ENCODE measurements around the gene S1PR2. TPM values are rescaled to one million over a fixed set of nuclear protein-coding genes. Genes with fewer than 3 reads are reported as not detected.

The S1PR2 gene
- total and polyA plus RNA-seq, 9 of the 15 experiments (the other 6 are each of a cell fraction or from before 2014, with no cell fraction given) = 1.5 to 3.9 (median 2.0) TPM

DNA sequence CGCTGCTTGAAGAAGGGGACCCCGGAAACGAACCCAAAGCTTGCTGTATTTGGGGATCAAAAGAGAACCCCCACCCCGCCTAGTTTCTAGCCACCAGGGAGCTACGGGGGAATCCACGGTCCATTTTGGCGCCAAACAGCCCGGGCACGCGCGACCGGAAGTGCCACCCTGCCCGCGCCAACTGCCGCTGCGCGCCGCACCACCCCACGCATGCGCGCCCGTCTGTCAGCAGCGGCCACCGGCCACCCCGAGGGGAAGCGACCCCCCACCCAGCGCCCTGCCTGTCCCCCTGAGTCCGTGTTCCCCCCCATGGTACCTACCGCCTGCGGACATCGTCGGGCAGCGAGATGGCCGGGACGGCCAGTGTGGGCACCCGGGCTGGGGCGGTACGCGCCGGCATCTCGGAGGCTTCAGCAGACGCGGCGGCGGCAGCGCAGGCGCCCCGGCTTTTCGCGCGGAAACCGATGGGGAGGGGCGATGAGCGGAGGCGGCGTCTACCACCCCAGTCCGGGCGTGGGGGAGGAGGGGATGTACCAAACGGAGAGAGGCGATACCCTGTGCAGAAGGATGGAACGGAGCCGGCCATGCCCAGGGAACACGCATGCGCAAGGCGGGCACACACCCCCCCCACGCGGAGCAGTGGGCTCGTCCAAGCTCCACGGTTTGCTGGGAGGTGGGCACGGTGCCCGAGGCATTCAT, 36.5 kb downstream of the S1PR2 start, which contains the start of gene DNMT1 (continued):
- no peak for TF ChIP-seq ESRRB (CRISPR knock-in tag; IDR thresholded peaks at IDR 0.05; ENCODE audit: borderline replicate concordance)
- no peak for TF ChIP-seq CBX5 (IDR thresholded peaks at IDR 0.05; ENCODE audit: borderline replicate concordance, low read depth)
- peak; percentile 70; the same call in 1 of the 2 replicates for TF ChIP-seq GTF2E2 (tag; IDR thresholded peaks at IDR 0.05)
- TF ChIP-seq NRF1 (conservative IDR thresholded peaks at IDR 0.05 in 1 of 2, IDR thresholded peaks at IDR 0.05 in 1 of 2) = peak; percentile 97 to 98
- TF ChIP-seq ID3 (CRISPR knock-in tag; IDR thresholded peaks at IDR 0.05) = no peak
- no peak for TF ChIP-seq ID3 (tag; IDR thresholded peaks at IDR 0.05)
- TF ChIP-seq MCM7 (IDR thresholded peaks at IDR 0.05) = no peak
- TF ChIP-seq SMAD3 (CRISPR knock-in tag; conservative IDR thresholded peaks at IDR 0.05) = no peak
- no peak for TF ChIP-seq NFIX (CRISPR knock-in tag; IDR thresholded peaks at IDR 0.05; ENCODE audit: low read depth)
- TF ChIP-seq ELK1 (CRISPR knock-in tag; IDR thresholded peaks at IDR 0.05) = no peak
- TF ChIP-seq GATAD2B (IDR thresholded peaks at IDR 0.05; ENCODE audit: borderline replicate concordance) = peak; percentile 54; the same call in 1 of the 2 replicates
- no peak for TF ChIP-seq ZNF445 (CRISPR knock-in tag; IDR thresholded peaks at IDR 0.05; ENCODE audit: low read depth)
- TF ChIP-seq CSDE1 (IDR thresholded peaks at IDR 0.05) = no peak
- 0 out of 2 replicates have a peak, but pooled peaks have one; percentile 54 for TF ChIP-seq HBP1 (CRISPR knock-in tag; IDR thresholded peaks at IDR 0.05)
- TF ChIP-seq NCOA4 (IDR thresholded peaks at IDR 0.05; ENCODE audit: partially characterized antibody) = no peak
- no peak for TF ChIP-seq ZNF12 (CRISPR knock-in tag; IDR thresholded peaks at IDR 0.05)
- no peak for TF ChIP-seq EHMT2 (IDR thresholded peaks at IDR 0.05)
- no peak for TF ChIP-seq HDAC2 (IDR thresholded peaks at IDR 0.05)
- no peak for TF ChIP-seq CHD2 (IDR thresholded peaks at IDR 0.05; ENCODE audit: low read depth, low read length)
- TF ChIP-seq MEF2D (tag; conservative IDR thresholded peaks at IDR 0.05; ENCODE audit: low read depth) = no peak
- no peak for TF ChIP-seq GTF2A2 (tag; IDR thresholded peaks at IDR 0.05)
- TF ChIP-seq, protein P1, sequence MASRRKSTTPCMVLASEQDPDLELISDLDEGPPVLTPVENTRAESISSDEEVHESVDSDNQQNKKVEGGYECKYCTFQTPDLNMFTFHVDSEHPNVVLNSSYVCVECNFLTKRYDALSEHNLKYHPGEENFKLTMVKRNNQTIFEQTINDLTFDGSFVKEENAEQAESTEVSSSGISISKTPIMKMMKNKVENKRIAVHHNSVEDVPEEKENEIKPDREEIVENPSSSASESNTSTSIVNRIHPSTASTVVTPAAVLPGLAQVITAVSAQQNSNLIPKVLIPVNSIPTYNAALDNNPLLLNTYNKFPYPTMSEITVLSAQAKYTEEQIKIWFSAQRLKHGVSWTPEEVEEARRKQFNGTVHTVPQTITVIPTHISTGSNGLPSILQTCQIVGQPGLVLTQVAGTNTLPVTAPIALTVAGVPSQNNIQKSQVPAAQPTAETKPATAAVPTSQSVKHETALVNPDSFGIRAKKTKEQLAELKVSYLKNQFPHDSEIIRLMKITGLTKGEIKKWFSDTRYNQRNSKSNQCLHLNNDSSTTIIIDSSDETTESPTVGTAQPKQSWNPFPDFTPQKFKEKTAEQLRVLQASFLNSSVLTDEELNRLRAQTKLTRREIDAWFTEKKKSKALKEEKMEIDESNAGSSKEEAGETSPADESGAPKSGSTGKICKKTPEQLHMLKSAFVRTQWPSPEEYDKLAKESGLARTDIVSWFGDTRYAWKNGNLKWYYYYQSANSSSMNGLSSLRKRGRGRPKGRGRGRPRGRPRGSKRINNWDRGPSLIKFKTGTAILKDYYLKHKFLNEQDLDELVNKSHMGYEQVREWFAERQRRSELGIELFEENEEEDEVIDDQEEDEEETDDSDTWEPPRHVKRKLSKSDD (conservative IDR thresholded peaks at IDR 0.05; ENCODE audit: low read length) = no peak

Data from K562 (cell line).